Activated T-cell treated with anti-CD3 and anti-CD28 coated beads for 48 hours (primary cell): ENCODE results near the gene GAS7.
A peak's percentile ranks its signal among the peaks of the same experiment; 100 is the strongest.
"Not testable (repeated sequence)": the region's sequence is repeated elsewhere in the genome, so short reads cannot be mapped to it uniquely, and the experiment has no call there.

Source experiments
- DNase-seq: peaks from one replicate; pipeline ENCODE4 v3.0.0-alpha.2; 2020; ENCODE audit warnings: low read depth

GAS7 gene

DNA sequence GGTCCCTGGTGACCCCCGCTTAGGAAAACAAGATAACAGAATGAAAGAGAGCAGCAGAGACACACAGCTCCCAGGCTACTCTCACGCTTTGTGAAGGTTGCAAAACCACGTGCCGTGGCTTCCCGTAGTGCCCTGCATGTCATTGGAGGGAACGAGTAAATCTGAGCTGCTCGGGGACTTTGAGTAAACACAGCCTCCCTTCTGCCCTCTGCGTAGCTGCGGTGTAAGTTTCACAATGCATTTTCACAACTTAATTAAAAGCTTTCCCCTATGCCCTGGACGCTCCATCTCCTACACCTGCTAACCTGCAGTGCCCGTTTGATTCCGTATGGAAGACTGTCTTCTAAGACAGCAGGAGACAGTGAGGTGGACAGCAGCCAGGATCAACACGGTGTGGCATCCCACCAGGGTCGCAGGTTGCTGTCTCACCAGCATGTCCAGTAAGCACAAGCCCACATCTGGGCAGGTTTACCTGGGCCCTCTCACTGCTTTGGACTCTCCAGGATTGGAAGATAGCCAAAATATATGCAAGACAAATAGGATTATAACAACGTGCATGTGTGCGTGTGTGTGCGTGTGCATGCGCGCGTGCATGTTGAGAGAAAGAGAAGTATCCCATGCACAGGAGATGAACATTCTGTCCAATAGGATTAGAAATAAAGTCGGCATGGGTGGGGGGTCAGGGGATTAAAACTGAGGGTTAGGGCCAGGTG lies 177.0 kb downstream of the GAS7 start:
- DNase-seq = no peak

DNA sequence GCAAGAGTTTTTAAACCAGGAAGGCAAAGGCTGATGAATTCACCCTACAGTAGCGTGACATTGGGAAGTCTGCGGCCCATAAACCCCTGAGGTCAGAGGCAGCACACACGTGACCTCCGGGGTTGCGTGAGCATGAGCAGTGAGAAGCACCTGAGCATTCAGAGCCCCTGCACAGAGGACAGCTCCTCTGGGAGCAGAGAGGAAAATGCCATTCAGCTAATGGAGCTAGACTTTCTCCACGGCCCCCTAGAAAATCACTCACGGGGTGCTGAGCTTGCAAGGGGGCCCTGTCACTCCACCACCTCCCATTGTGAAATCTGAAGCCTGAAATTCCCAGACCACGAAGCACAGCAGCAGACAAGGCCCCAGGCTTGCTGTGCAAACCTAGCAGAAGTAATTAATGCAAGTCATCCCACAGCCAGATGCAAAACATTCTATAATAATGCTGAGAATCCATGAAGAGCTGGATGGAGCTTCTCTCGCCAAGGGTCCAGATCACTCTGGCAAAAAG lies 178.4 kb downstream of the GAS7 start:
- DNase-seq = no peak

DNA sequence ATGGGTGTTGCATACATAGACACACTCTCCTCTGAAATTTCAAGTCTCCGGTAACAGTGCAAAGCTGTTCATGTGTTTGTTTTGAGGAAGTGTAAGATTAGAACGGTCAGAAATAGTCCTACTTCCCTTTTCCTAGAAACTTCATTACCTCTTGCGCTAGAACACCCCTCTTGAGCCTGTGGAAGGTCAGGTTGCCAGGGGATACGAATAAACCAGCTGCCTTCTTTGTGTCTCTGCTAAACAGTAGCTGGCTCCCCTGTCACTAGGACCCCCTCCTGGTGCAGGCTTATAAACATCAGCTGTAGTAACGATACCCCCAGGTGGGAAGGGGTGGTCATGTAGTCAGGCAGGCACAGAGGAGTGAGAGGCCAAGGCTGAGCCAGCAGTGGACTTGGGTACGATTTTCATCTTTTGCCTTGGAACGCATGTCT lies 179.9 kb downstream of the GAS7 start:
- DNase-seq = no peak

DNA sequence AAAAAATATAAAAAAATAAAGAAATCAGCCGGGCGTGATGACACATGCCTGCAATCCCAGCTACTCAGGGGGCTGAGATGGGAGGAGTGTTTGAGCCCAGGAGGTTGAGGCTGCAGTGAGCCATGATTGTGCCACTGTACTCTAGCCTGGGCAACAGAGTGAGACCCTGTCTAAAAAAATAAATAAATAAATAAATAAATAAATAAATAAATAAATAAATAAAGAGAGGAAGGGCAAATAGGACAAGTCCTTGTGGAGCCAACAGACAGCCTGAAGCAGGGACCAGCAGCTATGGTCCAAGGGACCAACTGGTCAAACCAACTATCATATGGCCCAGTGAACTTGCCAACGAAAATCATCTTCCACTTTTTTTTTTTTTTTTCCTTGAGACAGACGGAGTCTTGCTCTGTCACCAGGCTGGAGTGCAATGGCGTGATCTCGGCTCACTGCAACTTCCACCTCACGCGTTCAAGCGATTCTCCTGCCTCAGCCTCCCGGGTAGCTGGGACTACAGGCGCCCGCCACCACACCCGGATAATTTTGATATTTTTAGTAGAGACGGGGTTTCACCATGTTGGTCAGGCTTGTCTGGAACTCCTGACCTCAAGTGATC lies 181.3 kb downstream of the GAS7 start:
- not testable (repeated sequence) for DNase-seq

DNA sequence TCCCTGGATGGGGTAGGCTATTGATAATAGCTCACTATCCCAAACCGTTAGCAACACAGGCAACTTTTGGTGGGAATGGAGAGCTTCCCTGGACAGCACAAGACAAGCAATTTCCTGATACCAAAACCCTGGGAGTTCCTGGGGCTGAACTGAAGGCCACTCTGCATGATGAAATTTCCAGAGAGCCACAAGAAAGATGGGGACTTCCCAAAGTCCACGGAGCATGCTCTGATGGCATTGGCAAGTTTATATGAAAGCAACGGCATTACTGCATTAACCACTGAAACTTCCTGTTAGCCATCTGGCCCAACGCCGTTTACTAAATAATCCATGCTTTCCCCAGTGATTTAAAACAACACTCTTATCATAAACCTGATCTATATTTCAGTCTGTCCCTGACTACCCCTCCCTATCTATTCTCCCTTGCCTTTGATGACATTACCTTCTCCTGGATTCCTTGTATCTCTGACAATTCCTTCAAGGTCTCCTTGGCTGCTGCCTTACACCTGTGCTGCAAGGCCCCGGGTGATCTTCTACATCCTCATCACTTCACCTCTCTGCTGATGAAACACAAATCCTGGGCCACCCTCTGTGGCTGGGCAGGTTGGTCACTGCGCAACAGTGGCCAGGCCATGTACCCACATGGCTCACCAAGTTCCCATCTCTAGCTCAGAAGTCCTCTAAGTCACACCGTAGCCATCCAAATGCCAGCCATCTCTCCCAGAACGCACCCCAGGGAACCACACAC lies 184.9 kb downstream of the GAS7 start:
- no peak for DNase-seq

DNA sequence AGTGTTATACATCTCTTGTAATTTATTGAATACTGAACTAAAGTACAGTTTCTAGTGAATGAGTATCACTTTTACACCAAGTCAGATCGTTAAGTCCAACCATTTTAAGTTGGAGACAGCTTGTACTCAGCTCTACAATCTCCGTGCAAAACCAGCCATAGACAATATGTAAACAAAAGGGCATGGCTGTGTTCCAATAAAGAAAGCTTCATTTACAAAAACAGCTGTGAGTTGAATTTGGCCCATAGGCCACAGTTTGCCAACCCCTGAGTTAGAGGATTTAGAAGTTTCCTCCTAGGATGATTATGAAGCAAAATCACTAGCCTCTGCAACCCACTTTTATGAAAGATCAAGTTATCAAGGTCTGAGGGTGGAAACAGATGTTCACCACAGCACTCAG lies 187.7 kb downstream of the GAS7 start:
- no peak for DNase-seq

DNA sequence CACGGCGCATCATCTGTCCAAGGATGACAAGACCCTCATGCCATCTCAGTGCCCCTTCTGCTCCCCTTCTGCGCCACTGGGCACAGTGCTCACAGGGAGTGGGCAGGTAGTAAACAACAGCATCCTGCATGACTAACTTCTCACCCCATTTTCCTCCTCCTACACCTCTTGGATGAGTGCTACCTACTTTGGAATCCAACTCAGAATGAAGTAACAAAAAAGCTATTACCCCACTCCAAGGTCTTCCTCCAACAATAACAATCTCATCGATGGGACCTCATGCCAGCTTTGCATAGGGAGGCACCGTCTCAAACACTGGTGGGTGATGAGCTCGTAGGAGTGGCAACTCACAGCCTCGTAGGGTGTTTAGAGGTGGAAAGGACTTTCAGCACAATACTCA lies 194.7 kb downstream of the GAS7 start:
- DNase-seq = no peak

DNA sequence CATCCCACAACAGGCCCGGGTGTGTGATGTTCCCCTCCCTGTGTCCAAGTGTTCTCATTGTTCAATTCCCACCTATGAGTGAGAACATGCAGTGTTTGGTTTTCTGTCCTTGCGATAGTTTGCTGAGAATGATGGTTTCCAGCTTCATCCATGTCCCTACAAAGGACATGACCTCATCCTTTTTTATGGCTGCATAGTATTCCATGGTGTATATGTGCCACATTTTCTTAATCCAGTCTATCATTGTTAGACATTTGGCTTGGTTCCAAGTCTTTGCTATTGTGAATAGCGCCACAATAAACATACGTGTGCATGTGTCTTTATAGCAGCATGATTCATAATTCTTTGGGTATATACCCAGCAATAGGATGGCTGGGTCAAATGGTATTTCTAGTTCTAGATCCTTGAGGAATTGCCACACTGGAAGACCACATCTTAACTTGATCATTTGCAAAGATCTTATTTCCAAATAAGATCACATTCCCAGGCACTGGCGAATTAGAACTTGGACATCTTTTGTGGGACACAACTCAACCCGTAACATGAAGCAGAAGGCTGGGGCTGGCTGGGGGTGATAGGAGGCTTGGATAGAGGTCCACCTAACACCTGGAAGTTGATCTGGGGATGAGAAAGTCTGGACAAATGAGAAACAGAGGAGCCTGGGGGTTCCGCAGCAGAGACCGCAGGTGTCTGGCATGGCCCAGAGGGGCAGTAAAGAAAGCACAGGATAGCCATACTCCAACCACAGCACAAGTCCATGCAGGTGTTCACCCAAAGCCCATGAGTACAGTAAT lies 195.6 kb downstream of the GAS7 start:
- not testable (repeated sequence) for DNase-seq

DNA sequence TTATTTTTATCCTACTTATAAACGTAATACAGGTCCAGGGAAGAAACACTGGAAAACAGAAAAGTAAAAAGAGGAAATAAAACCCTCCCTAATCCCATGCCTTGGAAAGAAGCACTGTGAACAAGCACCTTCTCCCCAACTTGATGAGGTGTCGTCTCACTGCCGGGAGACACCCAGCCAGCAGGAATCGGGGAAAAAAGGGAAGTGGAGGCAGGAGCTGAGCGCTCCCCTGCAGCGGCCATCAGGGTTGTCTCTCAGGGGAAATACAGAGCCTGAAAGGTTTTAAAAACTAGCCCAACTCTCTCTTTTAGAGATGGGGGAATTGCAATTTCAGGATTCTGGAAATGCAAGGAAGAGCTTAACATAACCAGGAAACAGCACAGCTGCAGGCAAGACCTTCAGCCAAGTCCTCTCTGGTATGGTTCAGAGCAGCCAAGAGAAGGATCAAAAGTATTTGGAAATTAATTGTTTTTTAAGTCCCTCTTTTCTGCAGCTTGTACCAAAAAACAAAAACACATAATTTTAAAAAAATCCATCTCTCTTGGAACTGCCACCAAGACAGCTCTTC lies 197.0 kb downstream of the GAS7 start:
- no peak for DNase-seq

DNA sequence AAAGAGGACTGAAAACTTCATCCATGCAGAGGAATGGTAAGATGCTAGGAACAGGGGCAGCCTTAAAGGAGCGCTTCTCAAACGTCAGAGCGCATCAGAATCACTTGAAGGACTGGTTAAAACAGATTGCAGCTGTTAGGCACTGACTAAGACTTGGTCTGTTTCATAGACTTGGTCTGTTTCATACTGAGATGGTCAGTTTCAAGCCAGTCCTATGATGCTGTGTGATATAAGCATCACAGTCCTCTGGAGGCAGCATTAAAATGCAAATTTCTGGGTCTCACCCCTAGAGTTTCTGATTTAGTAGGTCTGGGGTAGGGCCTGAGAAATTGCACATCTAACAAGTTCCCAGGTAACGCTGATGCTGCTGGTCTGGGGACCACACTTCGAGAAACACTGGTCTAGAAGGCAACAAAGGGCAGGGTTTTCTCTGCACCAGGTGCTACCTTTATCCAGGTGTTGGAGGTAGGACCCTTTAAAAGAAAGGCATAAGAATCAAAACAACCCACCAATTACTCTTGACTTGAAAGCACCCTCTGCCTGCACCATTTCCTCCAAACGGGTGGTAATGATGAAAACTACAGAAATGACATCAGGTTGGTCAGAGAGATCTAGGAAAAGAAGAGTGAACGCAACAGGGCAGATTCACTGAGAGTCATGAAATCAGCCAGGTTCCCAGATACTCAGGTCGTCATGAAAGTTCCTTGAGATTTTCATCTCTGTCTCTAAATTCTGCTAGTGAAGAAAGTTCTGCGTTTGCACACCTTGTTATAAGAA lies 198.3 kb downstream of the GAS7 start:
- no peak for DNase-seq

DNA sequence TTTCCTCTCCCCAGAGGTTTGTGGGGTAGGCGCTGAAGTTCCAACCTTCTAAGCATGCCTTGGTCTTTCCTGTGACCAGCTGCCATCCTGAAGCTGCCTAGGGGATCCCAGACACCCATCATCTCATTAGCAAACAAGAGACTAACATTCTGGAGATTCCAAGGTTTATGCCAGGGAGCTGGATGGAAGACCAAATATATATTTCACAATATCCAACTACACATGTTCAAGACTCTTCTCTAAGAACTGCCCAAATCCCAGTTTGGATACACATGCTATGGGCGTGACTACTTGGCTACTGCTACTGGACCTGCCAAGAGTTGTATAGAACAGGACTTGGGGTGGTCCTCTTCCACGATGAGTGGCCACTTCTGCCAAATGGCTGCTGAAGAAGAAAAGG lies 200.3 kb downstream of the GAS7 start:
- no peak for DNase-seq

DNA sequence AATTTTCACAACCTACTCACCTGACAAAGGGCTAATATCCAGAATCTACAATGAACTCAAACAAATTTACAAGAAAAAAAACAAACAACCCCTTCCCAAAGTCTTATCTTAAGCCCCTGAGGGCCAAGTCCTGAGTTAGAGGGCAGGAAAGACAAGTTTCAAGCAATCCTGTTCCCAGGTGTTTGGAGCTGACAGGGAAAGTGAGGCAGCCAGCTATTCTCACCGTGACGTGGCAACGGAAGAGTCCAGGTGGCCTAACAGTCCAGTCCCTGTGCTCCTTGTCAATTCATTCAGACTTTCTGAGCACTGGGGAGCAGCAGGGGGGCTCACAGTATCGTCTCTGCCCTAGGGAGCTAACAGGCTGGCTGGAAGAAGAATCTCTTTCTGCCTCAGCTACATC lies 203.6 kb downstream of the GAS7 start:
- no peak for DNase-seq

DNA sequence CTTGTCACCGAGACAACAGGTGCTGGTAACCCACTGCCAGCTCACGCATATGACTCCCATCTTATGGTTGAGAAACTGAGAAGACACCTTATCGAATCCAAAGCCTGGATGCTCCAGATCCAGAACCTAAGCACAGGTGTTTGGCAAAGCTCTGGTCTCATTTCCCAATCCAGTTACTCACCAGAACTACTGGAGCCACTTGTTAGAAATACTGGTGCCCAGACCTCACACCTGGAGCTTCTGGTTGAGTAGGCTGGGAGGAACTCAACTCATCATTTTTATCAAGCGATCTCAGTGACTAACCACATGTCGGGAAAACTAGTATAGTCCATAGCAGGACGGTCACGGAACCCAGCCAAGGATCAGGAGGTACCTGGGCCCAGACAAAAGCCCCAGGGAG lies 206.6 kb downstream of the GAS7 start:
- no peak for DNase-seq

DNA sequence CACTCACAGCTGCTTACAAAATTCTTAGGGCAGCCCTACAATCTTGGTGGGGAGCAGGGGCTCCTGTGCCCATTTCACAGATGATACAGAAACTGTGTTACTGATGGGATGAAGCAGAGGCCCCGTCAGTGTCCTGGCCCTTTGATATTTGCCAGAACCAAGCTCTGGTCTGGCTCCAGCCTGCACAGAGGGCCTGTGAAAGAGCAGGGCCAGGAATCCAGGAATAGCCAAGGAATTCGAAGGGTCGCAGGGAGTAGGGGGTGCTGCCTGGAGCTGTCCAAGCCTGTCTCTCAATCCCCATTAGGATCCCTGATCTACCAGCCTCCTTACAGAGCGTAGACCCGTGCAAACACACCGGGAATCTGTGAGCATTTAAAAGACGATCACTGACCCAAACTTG lies 207.1 kb downstream of the GAS7 start:
- DNase-seq = no peak

DNA sequence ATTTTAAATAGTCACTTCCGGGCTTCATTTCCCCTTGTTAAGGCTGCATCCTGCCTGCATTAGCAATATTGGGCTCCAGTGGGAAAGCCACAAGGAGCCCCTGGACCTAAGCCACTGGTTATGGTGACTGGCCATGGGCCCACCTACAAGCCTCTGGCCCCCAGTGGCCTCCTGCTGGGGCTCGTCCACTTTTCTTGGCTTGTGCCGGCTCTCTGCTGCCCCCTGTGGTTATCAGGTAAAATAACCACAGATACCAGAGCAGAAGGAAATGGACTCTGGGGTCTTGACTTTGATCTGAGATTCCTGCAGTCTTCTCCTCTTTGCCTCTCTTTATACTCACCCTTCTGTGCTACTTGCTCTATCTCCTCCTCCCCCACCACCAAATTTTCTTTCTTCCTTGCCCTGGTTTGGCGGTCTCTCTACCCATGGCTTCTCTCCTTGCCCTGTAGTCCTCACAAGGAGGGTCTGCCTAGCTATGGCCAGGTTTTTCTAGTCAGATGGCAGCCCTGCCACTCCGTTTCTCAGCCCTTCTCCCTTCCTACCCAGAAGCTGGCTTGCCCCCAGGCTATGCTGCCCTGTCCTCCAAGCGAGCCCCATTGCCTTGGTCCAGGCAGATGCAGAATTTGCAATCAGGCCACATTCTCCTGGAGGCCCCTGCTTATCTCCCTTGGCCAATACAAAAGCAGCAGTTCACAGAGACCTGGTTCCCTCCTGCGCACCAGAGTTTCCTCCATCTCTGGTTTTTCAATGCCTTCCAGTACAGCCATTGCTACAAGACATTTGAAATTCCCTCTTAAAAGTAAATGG lies 210.4 kb downstream of the GAS7 start:
- DNase-seq = peak; percentile 6

DNA sequence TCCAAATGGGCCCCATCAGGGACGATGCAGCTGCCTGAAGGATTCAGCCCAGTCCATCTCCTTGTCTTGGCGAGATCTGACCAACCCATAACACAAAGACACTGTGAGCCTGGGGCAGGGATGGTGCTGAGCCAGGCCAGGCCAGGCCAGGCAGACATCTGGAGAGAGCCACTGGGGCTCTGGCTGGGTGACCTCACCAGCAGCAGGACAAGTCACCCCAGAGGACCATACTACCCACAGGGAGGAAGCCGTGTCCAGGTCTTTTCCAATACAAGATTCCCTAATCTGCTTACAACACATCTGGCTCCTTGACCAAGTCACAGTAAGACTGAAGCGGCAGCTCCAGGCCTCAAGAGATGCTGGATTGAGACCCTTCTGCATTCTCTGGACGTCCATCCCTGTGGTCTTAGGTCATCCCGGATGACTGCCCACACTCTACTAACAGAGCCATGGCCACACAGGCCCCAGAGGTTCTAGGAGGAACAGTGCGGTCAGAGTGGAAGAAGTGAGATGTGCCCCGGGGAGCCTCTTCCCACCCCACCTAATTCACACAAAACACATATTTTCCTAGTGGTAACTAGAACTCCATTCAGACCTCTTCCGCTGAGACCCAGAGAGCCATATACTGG lies 211.5 kb downstream of the GAS7 start:
- no peak for DNase-seq

DNA sequence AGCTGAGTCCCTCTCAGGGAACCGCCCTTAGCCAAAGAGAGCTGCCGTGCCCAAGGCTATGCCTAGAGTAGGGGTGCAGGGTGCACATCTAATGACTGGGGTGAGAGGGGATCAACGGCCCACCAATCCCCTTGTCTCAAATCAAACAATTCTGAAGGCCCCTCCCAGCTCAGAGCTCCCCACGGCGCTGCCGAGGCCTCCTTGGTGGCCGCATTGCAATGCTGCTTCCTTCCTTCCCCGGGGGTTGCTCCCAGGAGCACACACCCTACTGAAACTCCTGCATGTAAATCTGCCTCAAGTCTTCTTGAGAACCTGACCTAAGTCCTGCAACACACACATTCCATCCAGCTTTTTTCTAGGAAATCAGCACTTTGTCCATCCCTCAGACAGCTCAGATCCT lies 212.8 kb downstream of the GAS7 start:
- no peak for DNase-seq

DNA sequence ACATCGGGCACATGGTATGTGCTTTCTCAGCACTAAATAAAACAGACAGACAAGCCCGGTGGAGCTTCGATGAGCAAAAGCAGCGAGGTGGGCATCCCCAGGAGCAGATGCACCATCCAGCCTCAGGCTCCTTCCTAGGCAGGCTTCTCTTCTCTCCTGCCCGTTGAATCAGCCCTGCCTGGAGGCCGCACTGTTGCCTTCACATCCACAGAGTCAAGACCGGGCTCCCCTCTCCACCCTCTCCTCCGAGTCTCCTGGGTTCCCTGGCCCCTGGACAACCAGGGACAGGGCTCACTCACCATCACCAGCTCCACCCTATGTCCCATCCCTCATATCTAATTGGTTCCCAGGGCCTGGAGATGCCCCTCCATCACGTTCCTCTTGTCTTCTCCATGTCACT lies 213.6 kb downstream of the GAS7 start:
- DNase-seq = no peak

DNA sequence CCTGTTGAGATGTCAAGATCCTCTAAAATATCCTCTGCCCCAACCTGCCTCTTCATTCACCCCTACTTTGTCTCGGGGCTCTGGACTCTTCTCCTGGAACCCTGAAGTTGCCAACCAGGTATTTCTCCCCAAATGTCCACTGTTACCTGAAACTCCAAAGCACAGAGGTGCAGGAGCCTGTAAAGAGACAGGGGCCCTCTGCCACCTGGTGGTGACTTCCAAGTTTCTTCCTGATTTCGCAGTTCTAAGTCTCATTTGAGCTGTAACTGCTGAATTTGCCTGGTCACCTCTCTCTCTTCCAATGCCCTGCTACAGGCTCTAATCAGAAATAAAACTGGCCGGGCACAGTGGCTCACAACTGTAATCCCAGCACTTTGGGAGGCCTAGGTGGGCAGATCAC lies 216.2 kb downstream of the GAS7 start:
- DNase-seq = no peak
